GM08714 (cell line): ENCODE results near the gene MRPL40.
"Not testable (repeated sequence)": the region's sequence is repeated elsewhere in the genome, so short reads cannot be mapped to it uniquely, and the experiment has no call there.

ENCODE experiments used
- H3K4me3 ChIP-seq: fragments of 200-500 bp; sonication (Bioruptor generic); 2 replicates; pipeline ENCODE4 v1.5.1; 2014; ENCODE audit warnings: mild to moderate bottlenecking, low read length, inconsistent platforms
- ZNF274 ChIP-seq: IDR thresholded peaks from 2 replicates; pipeline ENCODE4 v1.6.1; 2012; ENCODE audit warnings: mild to moderate bottlenecking, low read depth, low read length

Gene MRPL40

GRCh38 chr22:19443544-19444211 is 11.3 kb downstream of the MRPL40 start:
- no peak overlapping the region for H3K4me3 ChIP-seq

GRCh38 chr22:19445279-19445982 is 13.1 kb downstream of the MRPL40 start:
- H3K4me3 ChIP-seq = not testable (repeated sequence)

More at GRCh38 chr22:19443544-19444211, 11.3 kb downstream of the MRPL40 start:
- no peak for TF ChIP-seq ZNF274

DNA sequence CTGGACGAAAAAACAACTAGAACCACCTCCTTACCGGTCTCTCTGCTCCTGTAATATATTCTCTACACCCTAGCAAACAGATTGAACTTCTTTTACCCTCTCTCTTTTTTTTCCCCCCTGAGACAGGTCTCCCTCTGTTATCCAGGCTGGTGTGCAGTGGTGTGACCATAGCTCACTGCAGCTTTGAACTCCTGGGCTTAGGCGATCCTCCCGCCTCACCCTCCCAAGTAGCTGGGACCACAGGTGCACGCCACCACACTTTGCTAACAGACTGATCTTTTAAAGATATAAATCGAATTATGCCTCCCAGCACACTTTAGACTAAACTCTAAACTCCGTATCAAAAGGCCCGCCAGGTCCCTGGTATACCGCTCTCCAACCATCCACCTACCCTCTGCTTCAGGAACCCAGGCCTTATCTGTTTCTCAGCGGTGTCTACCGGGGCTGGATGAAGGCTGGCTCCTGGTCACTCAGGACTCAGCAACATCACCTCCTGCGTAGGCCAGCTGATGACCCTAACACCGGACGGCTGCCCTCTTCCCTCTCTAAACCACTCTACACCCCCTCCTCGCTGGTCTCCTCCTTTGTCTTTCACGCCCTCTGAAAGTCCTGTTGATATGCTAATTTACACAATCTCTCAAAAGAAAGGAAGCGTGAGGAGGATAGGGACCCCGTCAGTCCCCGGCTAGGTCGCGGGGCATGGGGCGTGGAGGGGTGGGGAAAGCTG is 14.4 kb downstream of the MRPL40 start:
- peak overlapping the region; percentile 83 for H3K4me3 ChIP-seq
- no peak for TF ChIP-seq ZNF274

DNA sequence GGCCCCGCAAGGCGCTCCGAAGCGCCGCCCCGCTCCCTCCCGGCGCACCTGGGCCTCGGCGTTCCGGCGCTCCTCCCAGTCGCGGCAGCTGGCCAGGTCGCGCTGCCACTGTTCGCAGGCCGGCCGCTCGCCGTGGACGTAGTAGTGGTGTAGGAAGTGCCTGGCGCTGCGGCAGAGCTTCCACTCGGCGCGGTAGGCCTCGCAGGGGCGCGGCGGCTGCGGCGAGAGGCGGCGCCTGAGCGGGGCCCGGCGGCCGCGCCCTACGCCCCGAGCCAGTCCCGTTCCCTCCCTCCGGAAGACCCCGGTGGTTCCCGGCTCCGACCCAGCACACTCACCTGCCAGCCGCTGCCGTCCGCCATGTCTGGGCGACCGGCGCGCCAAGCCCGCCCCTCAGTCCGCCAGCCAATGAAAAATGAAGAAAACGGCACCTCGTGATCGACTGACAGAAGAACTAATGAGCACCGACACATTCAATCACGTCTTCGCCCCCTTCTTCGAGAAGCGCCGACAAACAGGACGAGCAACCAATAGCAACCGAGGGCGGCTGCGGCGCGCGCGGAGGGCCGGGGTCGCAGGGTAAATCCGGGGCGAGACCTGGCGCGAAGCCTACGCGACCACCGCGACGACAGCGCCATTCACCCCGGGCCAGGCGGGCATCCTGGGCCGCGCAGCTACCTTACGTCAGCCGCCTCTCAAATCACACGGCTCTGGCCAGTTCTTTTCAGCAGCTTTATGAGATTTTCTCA is 15.2 kb downstream of the MRPL40 start, which contains the start of gene C22orf39:
Gene C22orf39, minus strand, starts transcription at position 382 of the 746 bp plus-strand sequence. Its CDS starts 23 bp downstream, at position 359.
- peak within 1 kb of the TSS; percentile 83 for H3K4me3 ChIP-seq
- no peak for TF ChIP-seq ZNF274

DNA sequence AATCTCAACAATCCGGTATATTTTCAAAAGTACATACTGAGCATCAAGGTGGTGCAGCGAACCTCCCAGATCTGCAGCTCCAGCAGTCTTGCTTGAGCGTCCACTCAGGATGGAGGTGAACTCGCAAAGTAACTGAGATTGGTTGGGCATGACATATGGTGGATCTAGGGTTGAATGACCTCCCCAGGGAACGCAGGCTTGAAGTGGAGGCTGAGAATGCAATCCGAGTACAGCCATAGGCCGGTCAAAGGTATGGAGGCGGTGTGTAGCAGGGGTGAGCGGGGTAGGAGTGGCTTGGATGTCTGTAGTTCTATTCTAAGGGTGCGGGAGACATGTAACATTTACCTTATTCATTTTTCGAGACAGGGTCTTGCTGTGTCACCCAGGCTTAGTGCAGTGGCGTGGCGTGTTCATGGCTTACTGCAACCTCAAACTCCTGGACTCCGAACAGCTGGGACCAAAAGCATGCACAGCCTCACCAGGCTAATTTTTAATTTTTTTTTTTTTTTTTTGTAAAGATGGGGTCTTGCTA is 15.8 kb downstream of the MRPL40 start:
- peak overlapping the region; percentile 83 for H3K4me3 ChIP-seq
- TF ChIP-seq ZNF274 = no peak

GRCh38 chr22:19448739-19449421 is 16.5 kb downstream of the MRPL40 start:
- no peak for TF ChIP-seq ZNF274
- H3K4me3 ChIP-seq = peak overlapping the region; percentile 83; the same call in 1 of the 2 replicates

DNA sequence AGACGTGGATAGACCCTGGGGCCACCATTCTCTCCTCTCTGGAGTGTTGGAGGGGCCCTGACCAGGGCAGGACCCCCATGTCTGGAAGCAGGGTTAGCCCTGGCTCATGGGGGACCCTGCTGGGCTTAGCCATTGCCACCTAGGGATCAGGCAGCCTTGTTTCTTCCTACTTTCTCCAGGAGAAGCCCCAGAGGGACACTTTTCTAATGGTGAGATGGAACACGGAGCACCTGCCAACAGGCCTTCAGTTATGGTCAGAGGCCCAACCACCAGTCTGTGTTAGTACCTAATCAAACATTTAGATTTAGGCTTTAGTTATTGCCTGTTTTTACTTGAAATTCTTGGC is 17.1 kb downstream of the MRPL40 start:
- H3K4me3 ChIP-seq = no peak overlapping the region
- no peak for TF ChIP-seq ZNF274

GRCh38 chr22:19450363-19451175 is 18.2 kb downstream of the MRPL40 start:
- TF ChIP-seq ZNF274 = no peak
- H3K4me3 ChIP-seq = no peak overlapping the region

- TF ChIP-seq ZNF274 = no peak
- no peak overlapping the region for H3K4me3 ChIP-seq
Measured at GRCh38 chr22:19451570-19451969, 19.2 kb downstream of the MRPL40 start.

DNA sequence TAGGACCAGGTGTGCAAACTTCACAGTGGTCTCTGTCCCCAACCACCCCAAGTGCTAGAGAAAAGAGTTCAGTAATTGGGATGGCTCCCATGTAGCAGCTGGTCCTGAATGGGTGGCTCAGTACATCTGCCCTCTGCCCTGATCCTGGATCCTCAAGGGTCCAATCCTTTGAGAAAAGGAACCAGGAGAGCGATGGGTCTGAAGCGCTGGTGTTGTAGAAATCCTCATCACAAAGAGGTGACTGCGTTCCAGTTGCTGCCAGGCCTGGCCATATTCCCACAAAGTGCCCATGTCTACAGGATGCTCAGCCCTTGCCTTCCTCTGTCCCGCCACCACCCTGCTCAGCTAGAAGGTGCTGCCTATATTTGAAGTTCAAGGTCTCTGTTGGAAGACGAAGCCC is 21.4 kb downstream of the MRPL40 start:
- TF ChIP-seq ZNF274 = no peak
- H3K4me3 ChIP-seq = no peak overlapping the region

DNA sequence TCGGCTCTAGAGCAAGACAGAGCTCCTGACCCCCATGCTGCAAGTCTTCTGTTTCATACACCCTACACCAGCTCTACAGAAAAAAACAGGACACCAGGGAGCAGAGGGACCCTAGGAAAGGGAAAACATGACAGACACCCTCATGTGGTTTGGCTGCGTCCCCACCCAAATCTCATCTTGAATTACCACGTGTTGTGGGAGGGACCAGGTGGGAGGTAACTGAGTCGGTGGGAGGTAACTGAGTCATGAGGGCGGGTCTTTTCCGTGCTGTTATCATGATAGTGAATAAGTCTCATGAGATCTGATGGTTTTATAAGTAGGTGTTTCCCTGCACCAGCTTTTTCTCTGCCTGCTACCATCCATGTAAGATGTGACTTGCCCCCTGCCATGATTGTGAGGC is 21.8 kb downstream of the MRPL40 start:
- no peak for TF ChIP-seq ZNF274

DNA sequence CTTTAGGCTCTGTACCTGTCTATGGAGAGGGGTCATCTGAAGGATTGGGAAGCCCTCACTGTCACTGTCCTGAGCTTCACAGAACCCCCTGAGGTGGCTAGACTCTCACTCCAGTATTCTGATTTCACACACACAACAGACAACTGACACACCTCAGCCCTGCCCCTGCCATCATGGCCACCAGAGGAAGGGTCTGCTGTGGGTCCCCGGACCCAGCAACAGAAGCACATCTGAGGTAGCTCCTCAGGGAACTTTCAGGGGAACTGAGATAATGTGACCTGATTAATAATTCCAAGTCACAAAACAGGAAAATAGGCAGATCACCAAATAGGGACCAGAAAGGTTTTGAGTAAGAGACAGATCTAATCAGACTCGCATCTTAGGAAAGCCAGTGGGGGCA is 22.7 kb downstream of the MRPL40 start:
- TF ChIP-seq ZNF274 = no peak

More for the DNA sequence above, 21.8 kb downstream of the MRPL40 start:
- H3K4me3 ChIP-seq = no peak overlapping the region

More for the DNA sequence above, 22.7 kb downstream of the MRPL40 start:
- H3K4me3 ChIP-seq = no peak overlapping the region
